ENCODE data around the gene KCNH4. TPM values are rescaled to one million over a fixed set of nuclear protein-coding genes. Genes with fewer than 3 reads are reported as not detected.

The KCNH4 gene
- total and polyA plus RNA-seq, 2 of the 13 experiments (the other 11 are each of a cell fraction or from before 2014, with no cell fraction given) = 0.01 to 0.09 TPM

GRCh38 chr17:42179911-42180410 is 981 bp downstream of the KCNH4 start (continued):
- no peak for TF ChIP-seq ZNF496 (CRISPR knock-in tag; IDR thresholded peaks at IDR 0.05; ENCODE audit: insufficient replicate concordance)
- TF ChIP-seq ZNF841 (CRISPR knock-in tag; IDR thresholded peaks at IDR 0.05; ENCODE audit: borderline replicate concordance) = no peak
- TF ChIP-seq HDAC2 (CRISPR knock-in tag; IDR thresholded peaks at IDR 0.05) = peak; percentile 73; the same call in 1 of the 2 replicates
- peak; percentile 56; the same call in 1 of the 2 replicates for TF ChIP-seq ZFY (CRISPR knock-in tag; IDR thresholded peaks at IDR 0.05)
- peak; percentile 14 for TF ChIP-seq PTBP1 (IDR thresholded peaks at IDR 0.05; ENCODE audit: low read depth, low read length, poor library complexity, severe bottlenecking)
- no peak for TF ChIP-seq RBM22 (optimal IDR thresholded peaks at IDR 0.05; ENCODE audit: low read length)
- TF ChIP-seq DBP (CRISPR knock-in tag; IDR thresholded peaks at IDR 0.05; ENCODE audit: not compliant biosample characterization) = peak; percentile 93
- no peak for TF ChIP-seq ZNF136 (CRISPR knock-in tag; IDR thresholded peaks at IDR 0.05; ENCODE audit: low read depth)
- no peak for TF ChIP-seq ZNF672 (CRISPR knock-in tag; IDR thresholded peaks at IDR 0.05)
- TF ChIP-seq EZH2 (conservative IDR thresholded peaks at IDR 0.05; ENCODE audit: low read depth, low read length) = no peak
- TF ChIP-seq, protein P1, sequence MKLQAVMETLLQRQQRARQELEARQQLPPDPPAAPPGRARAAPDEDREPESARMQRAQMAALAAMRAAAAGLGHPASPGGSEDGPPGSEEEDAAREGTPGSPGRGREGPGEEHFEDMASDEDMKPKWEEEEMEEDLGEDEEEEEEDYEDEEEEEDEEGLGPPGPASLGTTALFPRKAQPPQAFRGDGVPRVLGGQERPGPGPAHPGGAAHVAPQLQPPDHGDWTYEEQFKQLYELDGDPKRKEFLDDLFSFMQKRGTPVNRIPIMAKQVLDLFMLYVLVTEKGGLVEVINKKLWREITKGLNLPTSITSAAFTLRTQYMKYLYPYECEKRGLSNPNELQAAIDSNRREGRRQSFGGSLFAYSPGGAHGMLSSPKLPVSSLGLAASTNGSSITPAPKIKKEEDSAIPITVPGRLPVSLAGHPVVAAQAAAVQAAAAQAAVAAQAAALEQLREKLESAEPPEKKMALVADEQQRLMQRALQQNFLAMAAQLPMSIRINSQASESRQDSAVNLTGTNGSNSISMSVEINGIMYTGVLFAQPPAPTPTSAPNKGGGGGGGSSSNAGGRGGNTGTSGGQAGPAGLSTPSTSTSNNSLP (IDR thresholded peaks at IDR 0.05; ENCODE audit: low read depth, low read length) = no peak
- TF ChIP-seq, protein P2, sequence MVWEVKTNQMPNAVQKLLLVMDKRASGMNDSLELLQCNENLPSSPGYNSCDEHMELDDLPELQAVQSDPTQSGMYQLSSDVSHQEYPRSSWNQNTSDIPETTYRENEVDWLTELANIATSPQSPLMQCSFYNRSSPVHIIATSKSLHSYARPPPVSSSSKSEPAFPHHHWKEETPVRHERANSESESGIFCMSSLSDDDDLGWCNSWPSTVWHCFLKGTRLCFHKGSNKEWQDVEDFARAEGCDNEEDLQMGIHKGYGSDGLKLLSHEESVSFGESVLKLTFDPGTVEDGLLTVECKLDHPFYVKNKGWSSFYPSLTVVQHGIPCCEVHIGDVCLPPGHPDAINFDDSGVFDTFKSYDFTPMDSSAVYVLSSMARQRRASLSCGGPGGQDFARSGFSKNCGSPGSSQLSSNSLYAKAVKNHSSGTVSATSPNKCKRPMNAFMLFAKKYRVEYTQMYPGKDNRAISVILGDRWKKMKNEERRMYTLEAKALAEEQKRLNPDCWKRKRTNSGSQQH (CRISPR knock-in tag; IDR thresholded peaks at IDR 0.05; ENCODE audit: low read depth) = peak; percentile 98
- TF ChIP-seq MIER3 (CRISPR knock-in tag; IDR thresholded peaks at IDR 0.05; ENCODE audit: borderline replicate concordance) = peak; percentile 69; the same call in 1 of the 2 replicates
- TF ChIP-seq KDM1A (CRISPR knock-in tag; IDR thresholded peaks at IDR 0.05) = peak; percentile 52; the same call in 1 of the 2 replicates
- TF ChIP-seq AHDC1 (CRISPR knock-in tag; IDR thresholded peaks at IDR 0.05; ENCODE audit: borderline replicate concordance) = no peak
- 0 out of 2 replicates have a peak, but pooled peaks have one; percentile 70 for TF ChIP-seq ZNF317 (CRISPR knock-in tag; IDR thresholded peaks at IDR 0.05)
- TF ChIP-seq KAT7 (CRISPR knock-in tag; IDR thresholded peaks at IDR 0.05; ENCODE audit: borderline replicate concordance) = no peak
- TF ChIP-seq, protein P3, sequence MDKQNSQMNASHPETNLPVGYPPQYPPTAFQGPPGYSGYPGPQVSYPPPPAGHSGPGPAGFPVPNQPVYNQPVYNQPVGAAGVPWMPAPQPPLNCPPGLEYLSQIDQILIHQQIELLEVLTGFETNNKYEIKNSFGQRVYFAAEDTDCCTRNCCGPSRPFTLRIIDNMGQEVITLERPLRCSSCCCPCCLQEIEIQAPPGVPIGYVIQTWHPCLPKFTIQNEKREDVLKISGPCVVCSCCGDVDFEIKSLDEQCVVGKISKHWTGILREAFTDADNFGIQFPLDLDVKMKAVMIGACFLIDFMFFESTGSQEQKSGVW (CRISPR knock-in tag; IDR thresholded peaks at IDR 0.05; ENCODE audit: borderline replicate concordance) = no peak
- peak; percentile 96; the same call in 1 of the 2 replicates for TF ChIP-seq SIN3A (IDR thresholded peaks at IDR 0.05; ENCODE audit: borderline replicate concordance, low read depth, low read length)
- peak; percentile 74; the same call in 1 of the 2 replicates for TF ChIP-seq KLF9 (CRISPR knock-in tag; IDR thresholded peaks at IDR 0.05; ENCODE audit: low read depth)

Measured in HepG2 (cell line).